NT2/D1 (cell line): ENCODE results near the gene DIP2C.

Experiments used
- SUZ12 ChIP-seq: IDR thresholded peaks from 2 replicates; pipeline ENCODE4 v1.6.1; 2011; ENCODE audit not compliant: insufficient read length, insufficient read depth; ENCODE audit errors: extremely low read depth
- ZNF274 ChIP-seq: IDR thresholded peaks from 2 replicates; pipeline ENCODE4 v1.6.1; 2011; ENCODE audit warnings: mild to moderate bottlenecking, low read depth, low read length

DNA sequence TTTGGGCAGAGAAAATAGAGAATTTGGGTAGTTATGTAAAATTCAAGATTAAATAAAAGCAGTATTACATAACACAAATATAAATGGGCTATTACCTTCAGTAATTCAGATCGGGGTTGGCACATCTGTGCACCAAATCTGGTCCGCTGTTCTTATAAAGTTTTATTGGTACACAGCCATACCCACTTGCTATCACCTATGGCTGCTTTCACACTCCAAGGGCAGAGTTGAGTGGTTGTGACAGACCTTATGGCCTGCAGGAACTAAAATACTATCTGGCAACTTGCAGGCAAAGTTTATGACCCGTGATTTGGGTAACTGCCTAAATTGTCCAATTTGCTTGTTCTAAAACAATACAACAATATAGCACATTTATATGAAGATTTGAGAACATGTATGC lies 249.3 kb downstream of the DIP2C start:
- TF ChIP-seq SUZ12 (no peak), ZNF274 (no peak)
